Measurements from ENCODE around the gene TNMD. TPM values are rescaled to one million over a fixed set of nuclear protein-coding genes. Genes with fewer than 3 reads are reported as not detected.
"Not testable (repeated sequence)": the region's sequence is repeated elsewhere in the genome, so short reads cannot be mapped to it uniquely, and the experiment has no call there.

Gene TNMD
- not detected for total RNA-seq

GRCh38 chrX:100584611-100585010, at the start of gene TNMD:
TNMD (plus strand) TSS chrX:100584936; CDS start chrX:100585019, 83 bp downstream.
- DNase-seq (ENCODE audit: low spot score) = no peak
- no peak for ATAC-seq

- ATAC-seq; DNase-seq (ENCODE audit: low spot score): not testable (repeated sequence)
Observed at GRCh38 chrX:100565534-100565933, 19.2 kb upstream of the TNMD start.

DNA sequence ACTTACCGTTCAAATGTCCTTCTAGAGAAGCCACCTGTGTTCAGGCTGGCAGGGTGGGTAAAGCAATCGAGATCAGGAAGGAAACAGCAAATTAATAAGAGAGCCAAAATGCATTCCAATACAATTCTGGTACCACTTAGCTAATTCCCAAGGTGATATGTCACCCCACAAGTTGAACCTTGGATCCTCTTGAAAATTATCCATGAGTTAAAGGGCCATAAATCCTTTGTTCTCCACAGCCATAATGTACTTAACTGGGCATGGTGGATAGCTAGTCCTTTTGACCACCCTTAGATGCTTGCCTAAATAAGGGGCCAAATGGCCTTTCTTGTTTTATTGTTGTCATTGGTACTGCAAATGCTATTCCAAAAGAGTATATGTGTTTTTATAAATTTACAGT, 2.0 kb downstream of the TNMD start:
- ATAC-seq = no peak

DNA sequence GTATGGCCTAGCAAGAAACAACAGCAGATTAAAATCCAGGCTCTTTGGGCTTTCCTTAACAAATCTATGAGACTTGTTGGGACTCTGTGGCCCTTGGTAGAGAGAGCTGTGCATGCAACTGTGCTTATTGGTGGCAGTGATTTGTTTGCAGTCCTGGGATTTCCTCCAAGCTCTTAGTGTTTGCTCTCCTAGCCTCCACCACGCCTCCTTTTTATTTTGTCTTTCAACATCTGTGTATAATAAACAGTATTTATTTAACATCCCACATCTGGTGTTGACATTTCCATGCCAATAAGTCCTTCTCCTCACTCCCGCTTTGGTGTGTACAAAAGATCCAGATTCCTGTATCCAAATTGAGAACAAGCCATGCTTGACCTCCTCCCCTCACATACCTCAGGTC, 3.1 kb downstream of the TNMD start:
- DNase-seq (ENCODE audit: low spot score) (no peak), ATAC-seq (peak; percentile 67)

More for the DNA sequence above, 2.0 kb downstream of the TNMD start:
- DNase-seq (ENCODE audit: low spot score) = no peak

GRCh38 chrX:100591256-100592051, 6.7 kb downstream of the TNMD start:
- ATAC-seq (no peak), DNase-seq (ENCODE audit: low spot score) (no peak)

- DNase-seq (ENCODE audit: low spot score) (no peak), ATAC-seq (no peak)
Observed at GRCh38 chrX:100593126-100593525, 8.4 kb downstream of the TNMD start.

DNA sequence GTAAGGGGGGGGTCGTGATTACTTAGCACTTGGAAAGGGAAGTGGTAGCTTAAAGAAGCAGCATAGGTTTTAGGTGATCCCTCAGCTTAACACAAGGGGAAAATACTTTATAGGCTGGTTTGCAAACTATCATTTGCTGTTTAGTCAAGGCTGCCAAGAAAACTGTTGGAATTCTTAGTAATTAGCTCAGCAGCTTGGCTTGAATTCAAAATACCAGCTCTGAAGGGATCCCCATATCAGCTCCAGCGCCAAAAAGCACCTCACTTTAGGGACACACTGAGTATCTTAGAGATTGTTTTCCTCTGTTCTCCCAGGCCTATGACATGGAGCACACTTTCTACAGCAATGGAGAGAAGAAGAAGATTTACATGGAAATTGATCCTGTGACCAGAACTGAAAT, 8.8 kb downstream of the TNMD start:
- ATAC-seq = no peak
- no peak for DNase-seq (ENCODE audit: low spot score)

GRCh38 chrX:100596601-100597000, 11.9 kb downstream of the TNMD start:
- no peak for ATAC-seq

DNA sequence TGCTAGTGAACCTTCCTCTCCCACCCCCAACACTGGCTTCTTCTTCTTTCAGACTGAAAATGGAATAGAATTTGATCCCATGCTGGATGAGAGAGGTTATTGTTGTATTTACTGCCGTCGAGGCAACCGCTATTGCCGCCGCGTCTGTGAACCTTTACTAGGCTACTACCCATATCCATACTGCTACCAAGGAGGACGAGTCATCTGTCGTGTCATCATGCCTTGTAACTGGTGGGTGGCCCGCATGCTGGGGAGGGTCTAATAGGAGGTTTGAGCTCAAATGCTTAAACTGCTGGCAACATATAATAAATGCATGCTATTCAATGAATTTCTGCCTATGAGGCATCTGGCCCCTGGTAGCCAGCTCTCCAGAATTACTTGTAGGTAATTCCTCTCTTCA, 14.7 kb downstream of the TNMD start:
- DNase-seq (ENCODE audit: low spot score) = no peak
- no peak for ATAC-seq

More at GRCh38 chrX:100596601-100597000, 11.9 kb downstream of the TNMD start:
- no peak for DNase-seq (ENCODE audit: low spot score)

GRCh38 chrX:100600340-100600739, 15.6 kb downstream of the TNMD start:
- ATAC-seq (no peak), DNase-seq (ENCODE audit: low spot score) (no peak)

- ATAC-seq (peak; percentile 28), DNase-seq (ENCODE audit: low spot score) (no peak)
Observed at GRCh38 chrX:100600758-100601157, 16.0 kb downstream of the TNMD start.

DNA sequence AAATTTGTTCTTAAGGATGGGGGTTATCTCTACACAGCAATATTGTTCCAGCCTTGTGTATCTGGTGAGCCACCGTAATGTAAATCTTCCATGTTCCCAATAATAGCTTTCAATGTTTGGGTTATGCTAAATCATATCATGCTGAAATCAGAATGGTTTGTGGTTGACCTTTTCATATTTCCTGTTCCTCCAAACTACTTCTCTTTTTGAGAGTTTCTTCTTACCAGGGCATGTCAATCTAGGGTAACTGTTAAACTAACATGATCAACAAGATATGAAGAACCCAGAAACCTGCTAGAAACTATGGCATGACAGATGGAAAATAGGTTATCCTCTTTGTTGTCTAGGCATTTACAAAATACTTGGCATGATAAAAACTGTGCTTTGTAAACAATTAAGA, 22.0 kb downstream of the TNMD start:
- DNase-seq (ENCODE audit: low spot score) = no peak
- no peak for ATAC-seq

DNA sequence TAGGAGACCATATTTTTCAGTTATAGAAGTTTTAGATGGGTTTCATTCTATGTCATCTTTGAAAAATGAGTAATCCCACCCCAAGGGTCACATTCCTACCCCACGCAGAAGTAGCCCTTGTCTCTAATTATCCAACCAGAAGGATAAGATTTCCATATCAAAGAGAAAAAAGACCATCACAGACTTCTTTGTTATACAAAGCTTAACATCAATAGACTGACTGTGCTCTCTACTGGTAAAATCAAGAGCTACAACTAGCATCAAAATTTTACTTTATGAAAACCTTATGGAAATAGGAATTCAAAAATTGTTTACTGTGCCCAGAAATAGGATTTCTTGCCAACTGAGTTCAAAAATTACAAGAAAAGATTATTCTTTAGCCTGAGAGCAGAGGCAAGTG, 24.9 kb downstream of the TNMD start:
- DNase-seq (ENCODE audit: low spot score) (no peak), ATAC-seq (no peak)

DNA sequence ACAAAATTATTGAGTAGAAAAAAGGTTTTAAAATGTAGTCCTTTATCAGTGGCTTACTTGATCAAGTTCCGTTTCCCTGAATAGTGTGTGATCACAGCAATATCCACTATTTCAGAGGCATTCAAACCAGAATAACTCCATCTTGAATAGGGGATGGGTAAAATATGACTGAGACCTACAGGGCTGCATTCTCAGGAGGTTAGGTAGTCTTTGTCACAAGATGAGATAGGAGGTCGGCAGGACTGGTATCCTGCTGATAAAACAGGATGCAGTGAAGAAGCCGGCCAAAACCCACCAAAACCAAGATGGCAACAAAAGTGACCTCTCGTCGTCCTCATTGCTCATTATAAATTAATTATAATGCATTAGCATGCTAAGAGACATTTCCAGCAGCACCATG, 27.2 kb downstream of the TNMD start:
- no peak for ATAC-seq
- no peak for DNase-seq (ENCODE audit: low spot score)

- ATAC-seq (peak; percentile 92), DNase-seq (ENCODE audit: low spot score) (peak; percentile 46)
Observed at GRCh38 chrX:100615005-100615404, 30.3 kb downstream of the TNMD start.

DNA sequence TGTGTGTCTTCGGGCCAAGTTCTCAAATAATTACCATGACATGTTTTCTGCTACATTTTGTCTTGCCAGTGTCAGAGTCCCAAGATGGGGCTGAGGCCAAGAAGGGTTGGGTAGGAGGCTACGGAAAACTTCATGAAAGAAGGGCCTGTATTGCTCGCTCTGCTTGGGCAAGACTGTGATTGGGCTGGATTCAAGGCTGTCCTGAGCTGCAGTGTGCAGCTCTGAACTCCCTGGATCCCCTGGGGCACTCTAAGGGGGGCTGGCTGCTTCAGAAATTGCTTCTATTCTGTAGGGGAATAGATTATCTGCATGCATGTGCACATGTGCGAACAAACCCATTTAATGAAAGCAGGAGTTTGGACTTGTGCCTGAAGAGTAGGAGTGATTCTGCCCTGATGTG, 38.3 kb downstream of the TNMD start:
- ATAC-seq (no peak), DNase-seq (ENCODE audit: low spot score) (no peak)

- ATAC-seq = no peak
Observed at GRCh38 chrX:100625985-100626491, 41.3 kb downstream of the TNMD start.

GRCh38 chrX:100635040-100635439, 50.3 kb downstream of the TNMD start:
- ATAC-seq = no peak
- no peak for DNase-seq (ENCODE audit: low spot score)

More at GRCh38 chrX:100625985-100626491, 41.3 kb downstream of the TNMD start:
- no peak for DNase-seq (ENCODE audit: low spot score)

DNA sequence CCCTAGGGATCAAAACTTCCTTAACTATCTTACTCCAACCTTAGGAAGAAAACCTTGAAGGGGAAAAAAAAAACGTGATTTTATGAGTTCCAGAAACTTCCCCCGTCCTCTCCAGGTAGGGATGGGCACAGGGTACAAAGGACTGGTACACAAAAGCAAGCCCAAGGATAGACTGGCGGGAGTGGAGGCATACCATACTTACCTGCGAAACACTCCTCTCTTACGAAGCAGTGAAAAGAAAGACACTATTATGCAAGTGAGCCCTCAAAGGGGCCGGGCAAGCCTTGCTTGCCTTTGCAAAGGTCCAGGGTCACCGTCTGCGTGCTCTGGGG, 51.2 kb downstream of the TNMD start:
- DNase-seq (ENCODE audit: low spot score) = no peak
- ATAC-seq = peak; percentile 72

- ATAC-seq = peak; percentile 98
Observed at GRCh38 chrX:100636321-100636991, 51.7 kb downstream of the TNMD start, which contains the start of gene TSPAN6. TSPAN6 (minus strand) TSS chrX:100636806; CDS start chrX:100636694, 112 bp downstream.

DNA sequence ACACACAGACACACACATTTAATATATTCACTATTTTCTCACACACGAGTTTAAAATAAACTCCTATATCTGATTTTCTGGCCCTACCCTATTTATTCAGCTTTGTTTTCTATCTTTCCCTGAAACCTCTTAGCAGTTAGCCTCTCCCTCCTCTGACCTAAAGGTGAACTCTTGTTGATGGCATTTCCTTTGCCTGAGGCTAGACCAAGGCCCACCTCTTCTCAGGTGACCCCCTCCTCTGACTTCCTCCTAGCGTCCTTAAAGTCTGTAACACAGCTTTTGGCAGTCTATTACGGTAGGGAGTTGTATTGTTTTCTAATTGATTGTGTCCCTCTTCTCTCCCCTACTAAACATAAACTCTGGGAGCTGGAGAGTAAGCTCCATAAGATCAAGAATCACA, 57.6 kb downstream of the TNMD start:
- ATAC-seq (no peak), DNase-seq (ENCODE audit: low spot score) (no peak)

More at GRCh38 chrX:100636321-100636991, 51.7 kb downstream of the TNMD start, which contains the start of gene TSPAN6:
- peak; percentile 82 for DNase-seq (ENCODE audit: low spot score)

GRCh38 chrX:100643212-100643611, 58.5 kb downstream of the TNMD start:
- DNase-seq (ENCODE audit: low spot score) = no peak
- ATAC-seq = no peak
